ENCODE results near the gene CLDN11.

CLDN11 gene

DNA sequence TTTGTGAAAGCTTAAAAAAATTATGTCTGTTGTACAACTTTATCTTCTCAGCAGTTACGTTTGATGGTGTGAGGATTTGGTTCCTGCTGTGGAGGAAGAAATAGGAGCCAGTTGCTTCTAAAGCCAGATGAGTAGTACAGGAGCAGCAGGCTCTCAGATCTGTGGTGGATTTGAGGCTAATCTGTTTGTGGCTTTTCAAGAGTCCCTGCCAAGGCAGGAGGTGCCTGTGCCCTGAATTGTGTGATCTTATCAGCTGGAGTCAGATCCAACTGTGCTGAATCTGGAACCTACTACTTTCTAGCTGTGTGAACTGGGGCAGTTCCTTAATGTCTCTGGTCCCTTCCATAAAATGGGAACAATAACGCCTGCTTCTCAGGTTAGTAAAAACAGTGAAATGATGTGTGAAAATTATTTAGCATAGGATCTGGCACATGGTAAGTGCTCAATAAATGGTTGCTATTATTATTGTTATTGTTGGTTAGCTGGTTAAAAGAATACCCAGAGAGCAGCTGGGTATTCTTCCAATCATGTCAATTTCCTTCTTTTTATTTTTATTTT, 7.7 kb downstream of the CLDN11 start:
- DNase-seq (ENCODE audit: low spot score) = no peak

DNA sequence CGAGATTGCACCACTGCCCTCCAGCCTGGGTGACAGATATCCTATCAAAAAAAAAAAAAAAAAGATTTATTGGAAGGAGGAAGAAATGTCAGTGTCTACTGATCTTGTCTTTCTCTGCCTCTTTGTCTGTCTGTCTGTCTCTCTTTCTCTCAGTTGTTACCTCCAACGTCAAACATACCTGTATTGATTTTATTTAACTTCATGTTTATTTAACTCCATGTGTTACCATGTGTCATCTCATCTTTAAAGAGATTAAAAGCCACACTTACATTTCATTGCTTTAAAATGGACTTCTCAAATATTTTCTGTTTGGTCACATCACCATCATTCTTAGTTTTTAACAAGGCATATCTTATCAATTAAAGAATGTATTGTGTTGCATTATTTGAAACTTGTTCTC, 9.4 kb downstream of the CLDN11 start:
- no peak for DNase-seq (ENCODE audit: low spot score)

DNA sequence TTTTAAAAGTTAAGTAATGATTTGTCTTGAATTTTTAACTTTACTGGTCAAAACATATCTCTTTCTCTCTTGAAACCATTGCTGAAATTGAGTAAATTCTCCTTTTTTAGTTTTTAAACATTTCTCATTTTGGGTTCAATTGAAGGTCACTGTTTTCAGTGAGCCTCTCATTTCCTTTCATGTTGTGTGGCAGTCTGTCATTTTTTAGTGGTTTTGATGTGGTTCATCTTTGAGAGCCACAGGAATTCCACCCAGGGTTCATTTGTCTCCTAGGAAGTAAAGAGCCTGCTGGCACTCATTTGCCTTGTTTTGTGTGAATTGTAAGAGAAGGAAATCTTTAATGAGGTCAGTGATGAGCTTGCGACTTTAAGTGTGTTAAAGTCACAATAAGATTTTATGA, 10.4 kb downstream of the CLDN11 start:
- peak; percentile 60 for DNase-seq (ENCODE audit: low spot score)

DNA sequence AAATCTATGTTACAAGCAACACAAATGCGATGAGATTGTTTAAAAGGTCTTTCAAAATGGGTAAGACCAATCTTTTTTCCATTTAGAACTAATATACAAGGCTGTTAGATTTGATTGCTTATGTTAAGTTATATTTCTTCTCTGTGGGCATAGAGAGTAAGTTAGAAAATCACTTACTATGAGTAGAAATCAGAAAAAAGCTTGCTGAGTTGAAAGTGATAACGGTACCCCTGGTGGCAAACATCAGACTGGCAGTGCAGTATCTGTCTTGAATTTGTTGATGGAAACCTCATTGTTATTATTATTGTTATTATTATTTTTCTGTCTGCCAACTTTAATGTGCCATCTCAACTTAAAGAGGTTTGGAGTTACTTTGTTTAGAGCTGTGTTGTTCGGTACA, 12.4 kb downstream of the CLDN11 start:
- no peak for DNase-seq (ENCODE audit: low spot score)

DNA sequence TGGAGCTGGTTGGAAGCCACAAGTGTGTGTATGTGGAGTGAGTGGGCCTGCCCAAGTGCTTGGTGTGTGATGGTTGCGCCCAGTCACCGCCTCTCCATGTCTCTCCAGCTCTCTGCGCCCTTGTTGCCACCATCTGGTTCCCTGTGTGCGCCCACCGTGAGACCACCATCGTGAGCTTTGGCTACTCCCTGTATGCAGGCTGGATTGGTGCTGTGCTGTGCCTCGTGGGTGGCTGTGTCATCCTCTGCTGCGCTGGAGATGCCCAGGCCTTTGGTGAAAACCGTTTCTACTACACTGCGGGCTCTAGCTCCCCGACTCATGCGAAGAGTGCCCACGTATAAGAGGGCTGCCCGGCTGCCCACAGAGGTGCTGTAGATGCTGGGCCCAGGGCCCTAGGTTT, 13.7 kb downstream of the CLDN11 start:
- no peak for DNase-seq (ENCODE audit: low spot score)

DNA sequence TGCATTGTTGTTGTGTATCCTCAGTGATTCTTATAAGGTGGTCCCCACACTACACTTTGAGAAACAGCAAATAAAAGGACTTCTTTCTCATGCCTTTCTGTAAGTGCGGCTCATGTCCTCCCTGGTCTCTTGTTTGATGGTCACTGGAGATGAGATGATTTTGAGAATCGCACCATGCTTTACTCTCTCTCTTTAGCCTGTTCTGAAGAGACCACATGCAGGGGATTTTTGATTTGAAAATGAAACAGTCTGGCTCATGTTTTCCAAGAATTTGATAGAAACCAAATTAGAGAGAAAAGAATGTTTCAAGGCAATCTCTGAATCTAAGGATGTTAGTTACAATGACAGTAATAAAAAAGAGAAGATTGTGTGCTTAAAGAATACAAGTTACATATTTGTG, 18.0 kb downstream of the CLDN11 start:
- no peak for DNase-seq (ENCODE audit: low spot score)

DNA sequence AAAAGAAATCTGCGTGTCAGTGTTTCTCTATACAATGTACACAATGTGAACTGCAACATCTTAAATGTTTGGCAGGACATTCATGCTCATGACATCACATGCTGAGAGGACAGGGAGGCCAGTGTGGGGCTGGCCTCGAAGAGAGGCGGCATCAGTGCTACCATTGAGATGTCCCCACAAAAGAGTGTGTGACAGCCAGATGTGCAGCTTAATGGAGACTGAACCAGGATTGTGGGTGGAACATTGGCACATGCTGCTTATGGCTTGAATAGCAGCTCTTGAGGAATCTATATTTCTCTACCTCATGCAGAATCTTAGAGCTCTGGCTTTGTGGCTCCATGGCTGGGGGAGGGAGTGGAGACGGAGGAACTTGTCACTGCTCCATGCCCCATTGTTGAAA, 18.5 kb downstream of the CLDN11 start:
- DNase-seq (ENCODE audit: low spot score) = no peak

DNA sequence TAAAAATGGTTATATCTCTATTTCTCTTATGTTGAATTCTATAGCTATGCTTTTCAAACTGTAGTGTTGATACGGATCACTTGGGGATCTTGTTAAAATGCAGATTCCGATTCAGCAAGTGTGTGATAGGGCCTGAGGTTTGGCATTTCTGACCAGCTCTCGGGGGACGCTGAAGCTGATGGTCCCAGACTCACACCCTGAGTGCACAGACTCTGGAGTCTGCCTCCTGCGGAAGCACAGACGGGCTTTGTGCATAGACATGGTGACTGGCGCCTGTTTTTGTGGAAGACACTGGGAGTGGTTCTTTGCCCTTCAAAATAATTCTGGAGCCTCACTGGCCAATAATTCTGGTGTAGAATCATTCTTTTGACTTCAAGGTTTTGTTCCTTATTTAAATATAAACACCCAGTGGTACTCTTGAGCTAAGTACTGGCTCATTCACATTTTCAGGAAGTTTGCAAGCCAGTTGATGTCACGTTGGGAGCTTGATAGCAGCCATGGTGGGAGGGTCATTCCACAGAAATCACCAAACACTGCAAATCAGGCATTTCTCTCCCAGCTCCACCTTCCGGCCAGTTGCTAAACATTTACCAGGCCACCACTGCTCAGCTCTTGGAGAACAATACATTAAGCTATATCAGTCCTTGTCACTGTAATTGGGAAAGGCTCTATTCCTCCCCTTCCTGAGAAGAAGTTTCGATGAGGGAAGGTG, 19.2 kb downstream of the CLDN11 start:
- DNase-seq (ENCODE audit: low spot score) = no peak

DNA sequence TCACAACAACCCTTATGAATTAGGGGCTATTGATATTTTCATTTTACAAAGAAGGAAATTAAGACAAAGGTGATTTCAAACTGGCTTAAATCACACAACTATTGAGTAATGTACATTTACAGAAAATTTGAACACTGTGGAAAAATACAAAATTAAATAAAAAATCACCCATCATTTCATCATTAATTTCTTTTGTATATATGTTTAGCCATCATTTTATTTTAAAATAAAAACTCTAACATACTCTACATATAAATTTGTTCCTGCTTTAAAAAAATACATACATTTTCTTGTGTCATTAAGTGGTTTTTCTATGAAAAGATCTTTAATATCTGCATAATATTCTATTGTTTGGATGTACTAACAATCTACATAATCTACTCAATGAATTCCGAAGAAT, 20.2 kb downstream of the CLDN11 start:
- no peak for DNase-seq (ENCODE audit: low spot score)

DNA sequence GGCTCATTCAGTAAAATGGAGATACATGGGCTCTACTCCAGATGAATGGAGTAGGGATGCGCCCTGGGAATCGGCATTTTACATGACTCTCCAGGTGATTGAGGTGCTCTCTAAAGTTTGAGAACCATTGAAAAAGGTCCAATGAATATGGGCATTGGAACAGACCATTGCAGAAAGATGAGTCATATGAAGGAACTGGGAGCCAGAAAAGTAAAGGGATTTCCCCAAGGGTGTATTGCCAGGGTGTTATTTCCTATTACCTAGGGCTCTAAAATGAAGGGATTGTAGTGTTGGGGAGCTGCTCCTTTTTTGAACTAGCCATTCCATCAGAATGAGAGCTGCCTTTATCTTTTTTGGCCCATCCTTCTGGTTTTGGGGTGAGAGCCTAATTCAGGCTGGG, 21.7 kb downstream of the CLDN11 start:
- DNase-seq (ENCODE audit: low spot score) = peak; percentile 34

DNA sequence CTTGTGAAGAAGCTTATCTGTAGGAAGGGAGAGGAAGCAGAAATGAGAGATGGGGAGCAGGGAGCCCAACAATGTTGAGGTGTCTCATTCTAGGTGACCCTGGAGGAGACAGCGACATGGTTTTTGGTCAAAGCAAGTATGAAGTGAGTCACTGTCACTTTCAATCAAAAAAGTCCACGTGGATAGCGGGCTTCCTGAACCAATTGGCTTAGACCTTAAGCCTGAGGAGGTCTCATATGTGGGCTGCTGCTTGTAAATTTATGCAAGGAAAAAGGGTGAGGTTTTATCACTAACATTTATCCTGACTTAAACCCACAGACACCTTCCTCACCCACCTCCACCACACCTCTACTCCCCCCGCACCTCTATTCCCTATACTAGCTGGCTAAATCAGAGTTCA, 22.7 kb downstream of the CLDN11 start:
- no peak for DNase-seq (ENCODE audit: low spot score)

DNA sequence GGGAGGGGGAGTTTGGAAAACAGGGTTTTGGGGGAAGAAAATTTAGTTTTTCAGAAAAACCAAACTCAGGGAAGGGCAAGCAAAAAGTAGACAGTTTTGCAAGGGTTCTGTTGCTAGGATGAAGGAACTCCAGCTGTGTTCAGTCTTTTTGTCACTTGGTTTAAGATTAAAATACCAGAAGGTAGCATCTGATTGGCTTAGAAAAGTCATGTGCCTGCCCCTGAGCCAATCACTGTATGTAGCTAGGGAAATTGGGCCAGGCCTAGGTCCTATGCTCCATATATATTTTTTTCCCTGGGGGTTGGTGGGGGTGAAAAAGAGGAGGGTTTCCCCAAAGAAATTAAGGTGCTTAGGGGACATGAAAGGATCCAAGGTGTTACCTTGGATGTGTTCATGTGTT, 24.3 kb downstream of the CLDN11 start:
- DNase-seq (ENCODE audit: low spot score) = no peak

DNA sequence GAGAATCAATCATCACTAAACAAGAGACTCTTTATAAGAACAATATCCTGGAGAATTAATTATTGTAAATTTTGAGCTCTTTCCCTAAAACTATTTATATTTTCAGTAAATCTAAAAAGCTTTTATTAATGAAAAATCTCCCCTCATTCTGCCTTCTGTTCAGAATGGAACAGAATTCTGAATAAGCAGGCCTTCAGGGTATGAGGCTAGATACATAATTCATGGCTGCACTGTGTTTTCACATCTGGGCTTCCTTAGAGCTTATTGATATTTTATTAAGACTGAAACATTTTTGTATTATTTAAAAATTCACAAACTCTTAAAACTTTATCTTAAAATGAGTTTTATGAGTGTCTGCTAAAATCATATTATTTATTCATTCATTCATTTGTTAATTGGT, 24.8 kb downstream of the CLDN11 start:
- no peak for DNase-seq (ENCODE audit: low spot score)

DNA sequence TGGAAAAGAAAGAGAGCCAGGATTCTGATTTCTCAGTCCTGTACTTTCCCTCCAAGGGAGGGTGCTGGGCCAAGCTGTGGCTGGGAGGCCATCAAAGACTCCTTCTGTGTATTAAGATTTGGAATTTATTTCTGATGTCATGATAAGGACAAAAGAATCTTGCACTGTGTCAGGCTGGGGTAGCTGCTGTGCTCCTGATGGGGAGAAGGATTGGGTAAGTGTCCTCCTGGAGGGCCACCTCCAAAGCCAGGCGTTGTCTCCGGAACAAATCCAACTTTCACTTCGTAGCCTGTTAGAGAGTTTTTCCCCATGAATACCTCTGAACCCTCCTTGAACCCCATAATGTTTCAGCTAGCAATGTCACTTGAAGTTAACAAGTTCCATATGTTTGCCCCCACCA, 29.9 kb downstream of the CLDN11 start:
- peak; percentile 17 for DNase-seq (ENCODE audit: low spot score)

DNA sequence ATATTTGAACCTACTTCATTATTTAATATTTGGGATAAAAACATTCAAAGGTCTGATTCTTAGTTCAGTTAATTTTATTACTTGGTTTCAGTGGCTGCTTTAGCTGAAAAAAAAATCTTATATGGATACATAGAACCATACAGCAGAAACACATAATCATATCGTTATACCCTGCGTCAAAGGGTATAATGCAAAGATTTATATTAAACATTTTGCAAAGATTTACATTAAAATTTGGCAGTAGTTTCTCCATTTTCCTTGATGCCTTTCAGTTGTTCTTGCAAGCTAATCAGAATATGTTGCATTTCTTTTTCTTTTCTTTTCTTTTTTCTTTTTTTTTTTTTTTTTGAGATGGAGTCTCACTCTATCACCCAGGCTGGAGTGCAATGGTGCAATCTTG, 31.4 kb downstream of the CLDN11 start:
- DNase-seq (ENCODE audit: low spot score) = no peak

DNA sequence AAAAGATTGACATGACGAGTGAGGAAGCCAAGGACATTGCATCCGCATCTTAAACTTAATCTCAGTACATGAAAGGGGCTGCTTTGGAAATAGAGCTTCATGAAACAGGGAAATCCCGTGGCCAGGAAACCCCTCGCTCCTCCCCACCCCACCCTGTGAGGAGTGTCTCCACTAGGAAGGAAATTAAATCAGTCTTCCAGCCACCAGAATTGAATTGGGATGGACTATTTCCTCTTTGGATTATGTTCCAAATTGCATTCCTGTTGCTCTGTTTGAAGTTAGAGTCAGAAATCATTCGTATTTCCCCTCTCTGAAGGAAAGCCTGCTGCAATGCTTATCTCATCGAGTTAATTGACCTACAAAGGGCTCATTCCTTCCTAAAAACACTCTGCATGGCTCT, 35.8 kb downstream of the CLDN11 start:
- DNase-seq (ENCODE audit: low spot score) = no peak

DNA sequence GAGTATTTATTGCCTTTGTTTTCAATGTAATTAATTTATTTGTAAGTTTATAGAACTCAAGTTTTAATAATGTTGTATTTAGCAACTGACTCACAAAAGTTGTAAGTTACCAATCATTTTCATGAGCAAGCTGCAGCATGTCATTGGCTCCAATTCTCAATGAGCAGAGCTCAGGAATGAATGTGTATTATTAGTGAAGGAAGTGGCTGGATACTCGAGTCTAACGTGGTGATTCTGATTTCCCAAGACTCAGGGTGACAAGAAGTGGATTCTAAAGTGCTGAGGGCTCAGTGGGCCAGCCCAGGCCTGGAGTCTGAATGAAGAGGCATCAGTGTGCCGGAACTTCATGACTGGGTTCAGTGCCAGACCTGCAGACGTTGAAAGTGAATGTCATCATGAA, 39.6 kb downstream of the CLDN11 start:
- no peak for DNase-seq (ENCODE audit: low spot score)

DNA sequence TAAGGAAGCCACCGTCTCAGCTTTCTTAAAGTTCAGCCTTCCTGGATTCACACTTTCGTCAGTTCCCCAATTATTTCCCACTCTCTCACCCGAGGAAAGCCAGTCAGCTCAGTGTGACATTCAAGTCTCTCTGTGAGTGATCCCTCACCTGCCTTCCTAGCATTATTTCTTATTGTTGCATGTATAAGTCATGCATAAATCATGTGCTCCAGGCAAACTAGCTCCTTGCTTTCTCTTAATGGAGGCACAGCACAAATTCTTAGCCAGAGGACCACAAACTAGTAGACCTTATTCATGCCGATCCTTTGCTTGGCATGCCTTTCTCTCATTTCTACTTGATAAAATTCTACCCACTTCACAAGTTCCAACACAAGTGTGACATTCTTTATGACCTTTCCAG, 44.3 kb downstream of the CLDN11 start:
- no peak for DNase-seq (ENCODE audit: low spot score)

DNA sequence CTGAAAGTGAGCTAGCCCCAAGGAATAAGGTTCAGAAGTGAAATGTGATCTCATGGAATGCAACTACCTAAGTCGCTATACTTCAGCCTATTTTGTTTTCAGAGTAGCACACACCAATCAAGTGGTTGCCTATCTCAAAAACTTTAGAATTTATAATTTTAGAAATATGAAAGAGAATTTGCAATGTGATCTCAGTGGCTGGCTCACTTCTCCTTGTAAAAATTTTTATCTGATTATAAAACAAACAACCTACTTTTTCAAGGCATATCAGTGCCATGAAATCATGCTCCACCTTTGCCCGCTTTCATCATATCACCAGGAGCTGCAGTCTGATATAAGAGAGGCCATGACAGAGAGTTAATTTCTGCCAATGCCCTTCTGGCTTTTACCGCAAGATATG, 47.3 kb downstream of the CLDN11 start:
- no peak for DNase-seq (ENCODE audit: low spot score)

DNA sequence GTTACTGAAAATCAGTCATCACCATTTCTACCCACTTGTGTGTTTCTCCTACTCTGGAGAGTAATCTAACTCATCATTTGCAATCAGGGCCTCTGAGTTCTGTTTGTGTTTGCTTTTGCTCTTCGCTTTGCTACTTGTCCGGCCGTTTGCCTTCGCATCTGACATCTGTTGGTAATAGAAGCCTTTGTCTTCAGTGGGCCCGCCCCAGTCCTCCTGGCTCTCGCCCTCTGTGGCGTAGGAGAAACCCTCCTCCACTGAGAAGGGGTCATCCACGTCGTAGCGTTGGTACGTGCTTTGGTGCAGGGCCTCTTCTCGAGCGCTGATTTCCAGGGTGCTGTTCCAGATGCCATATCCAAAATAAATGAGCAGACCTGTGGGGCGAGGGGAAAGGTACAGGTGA, 48.3 kb downstream of the CLDN11 start:
- no peak for DNase-seq (ENCODE audit: low spot score)

DNA sequence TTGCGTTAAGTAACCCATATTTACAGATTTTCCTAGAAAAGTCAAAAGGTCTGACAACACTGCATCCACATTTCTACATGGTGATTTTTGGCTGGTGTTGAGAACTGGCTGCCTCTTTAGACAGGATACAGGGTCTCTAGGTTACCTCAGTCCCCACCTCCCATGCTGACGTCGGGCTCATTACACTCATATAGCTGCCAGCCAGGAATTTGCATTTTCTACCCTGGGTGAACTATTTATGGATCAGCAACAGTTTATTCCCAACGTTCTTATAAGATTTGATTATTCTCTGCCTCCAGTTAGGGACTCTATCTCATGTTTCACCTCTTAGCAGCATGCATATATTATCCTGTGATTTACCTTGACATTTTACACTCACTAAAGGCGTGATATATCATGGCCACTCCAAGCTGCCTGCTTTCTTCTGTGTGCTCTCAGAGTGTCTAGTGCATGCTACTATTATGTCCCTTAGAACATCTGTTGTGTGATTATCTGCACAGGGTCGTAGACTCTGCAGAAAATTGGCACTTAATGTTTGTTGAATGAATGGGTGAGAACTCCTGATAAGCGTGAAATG, 49.0 kb downstream of the CLDN11 start:
- DNase-seq (ENCODE audit: low spot score) = no peak

DNA sequence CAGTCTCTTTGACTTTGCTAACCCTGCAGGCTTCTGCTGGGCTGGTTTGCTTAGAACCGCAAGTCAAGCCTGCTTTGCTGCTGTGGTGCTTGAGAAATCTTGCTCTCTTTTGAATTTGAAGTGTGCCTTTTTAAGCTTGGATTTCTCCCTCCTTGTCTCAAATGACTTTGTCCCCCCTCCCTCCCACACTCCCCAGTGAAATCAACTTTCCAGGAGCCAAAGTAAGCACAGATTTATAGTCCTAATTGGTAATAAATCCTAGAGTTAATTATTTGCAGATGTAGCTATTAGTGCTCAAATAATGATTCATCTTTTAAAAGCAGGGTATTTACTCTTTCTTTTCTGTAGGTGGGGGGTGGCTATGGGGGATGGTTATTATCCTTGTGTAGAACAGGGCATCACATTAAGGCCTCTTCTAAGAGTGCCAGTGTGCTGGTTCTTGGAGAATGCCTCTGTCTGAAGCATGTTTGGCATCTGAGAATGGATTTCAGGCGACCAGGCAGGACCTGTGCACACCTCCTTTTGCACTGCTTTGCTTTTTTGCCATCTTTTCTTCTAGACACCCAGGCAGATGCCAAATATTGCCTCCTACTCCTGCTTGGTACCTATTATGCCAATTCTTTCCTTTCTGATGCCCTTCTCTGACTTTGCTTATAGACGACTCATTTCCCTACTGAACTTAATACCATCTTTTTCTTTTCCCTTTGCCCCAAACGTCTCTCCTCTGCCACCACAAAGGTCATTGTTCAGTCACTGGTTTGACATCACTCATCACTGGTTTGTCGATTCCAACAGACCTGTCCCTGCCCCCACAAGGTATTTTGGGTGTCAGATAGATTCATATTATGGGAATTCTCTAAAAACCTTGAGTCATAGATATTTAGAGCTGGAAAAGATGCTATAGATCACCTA, 50.7 kb downstream of the CLDN11 start:
- DNase-seq (ENCODE audit: low spot score) = peak; percentile 63

All from AG08395 (cell line).